HFFc6 (cell line): Measurements from ENCODE around the gene TBCK. TPM values are rescaled to one million over a fixed set of nuclear protein-coding genes. Genes with fewer than 3 reads are reported as not detected.

Experiments used
- DNase-seq: peaks from one replicate; pipeline ENCODE4 v3.0.0-alpha.2; 2018
- H3K27ac Mint-ChIP-seq: 2 replicates; pipeline ENCODE4 v1.8.0; 2020; ENCODE audit warnings: mild to moderate bottlenecking, mixed read lengths
- H3K27me3 Mint-ChIP-seq: 2 replicates; pipeline ENCODE4 v1.8.0; 2021; ENCODE audit warnings: mild to moderate bottlenecking, moderate library complexity, mixed read lengths; ENCODE audit not compliant: insufficient read depth
- H3K36me3 Mint-ChIP-seq: 2 replicates; pipeline ENCODE4 v1.8.0; 2021; ENCODE audit warnings: low read depth, mixed read lengths
- H3K4me1 Mint-ChIP-seq: 2 replicates; pipeline ENCODE4 v1.8.0; 2020; ENCODE audit warnings: low read depth, mixed read lengths
- H3K4me3 Mint-ChIP-seq: 2 replicates; pipeline ENCODE4 v1.8.0; 2020; ENCODE audit warnings: mild to moderate bottlenecking, moderate library complexity, mixed read lengths
- H3K9me3 Mint-ChIP-seq: 2 replicates; pipeline ENCODE4 v1.8.0; 2020; ENCODE audit warnings: mild to moderate bottlenecking, mixed read lengths
- total RNA-seq, 6 experiments: library from RNA; stranded (reverse); fragmentation: NEBNext Ultra II Directional; extraction: Animal tissue kit (Norgen Biotek cat#: 25700); gene quantifications; 2 replicates in 1 of 6; 3 replicates in 5 of 6; pipeline ENCODE4 v1.2.3, GENCODE V29; 2021
- TF ChIP-seq, protein P1 (sequence below): fragments of 200-600 bp; sonication (generic); IDR thresholded peaks from 2 replicates; pipeline ENCODE4 v1.5.0; 2021; ENCODE audit warnings: antibody characterized with exemption, mild to moderate bottlenecking

The TBCK gene
- total RNA-seq, 6 experiments from 2014 or later: 21.4 to 37.0 (median 27.1) TPM

DNA sequence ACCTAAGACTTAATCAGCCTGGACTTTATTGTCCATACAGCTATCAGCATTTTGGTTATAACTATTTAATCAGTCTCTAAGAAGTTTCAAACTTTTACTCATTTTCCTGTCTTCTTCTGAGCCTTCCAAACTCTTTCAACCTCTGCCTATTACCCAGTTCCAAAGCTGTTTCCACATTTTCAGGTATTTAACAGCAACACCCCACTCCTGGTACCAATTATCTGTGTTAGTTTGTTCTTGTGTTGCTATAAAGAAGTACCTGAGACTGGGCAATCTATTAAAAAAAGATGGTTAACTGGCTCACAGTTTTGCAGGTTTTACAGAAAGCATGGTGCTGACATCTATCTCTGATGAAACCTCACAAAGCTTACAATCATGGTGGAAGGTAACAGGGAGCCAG lies 225.2 kb downstream of the TBCK start:
- Mint-ChIP-seq H3K27me3 (no peaks in the 10 kb centered on the region; the same call in 1 of the 2 replicates), H3K9me3 (peaks cover 20% of the 10 kb centered on the region), H3K4me1 (peaks cover 11% of the 10 kb centered on the region), H3K4me3 (no peak overlapping the region), H3K27ac (no peak overlapping the region), H3K36me3 (peaks cover 59% of the 10 kb centered on the region)
- TF ChIP-seq, protein P1, sequence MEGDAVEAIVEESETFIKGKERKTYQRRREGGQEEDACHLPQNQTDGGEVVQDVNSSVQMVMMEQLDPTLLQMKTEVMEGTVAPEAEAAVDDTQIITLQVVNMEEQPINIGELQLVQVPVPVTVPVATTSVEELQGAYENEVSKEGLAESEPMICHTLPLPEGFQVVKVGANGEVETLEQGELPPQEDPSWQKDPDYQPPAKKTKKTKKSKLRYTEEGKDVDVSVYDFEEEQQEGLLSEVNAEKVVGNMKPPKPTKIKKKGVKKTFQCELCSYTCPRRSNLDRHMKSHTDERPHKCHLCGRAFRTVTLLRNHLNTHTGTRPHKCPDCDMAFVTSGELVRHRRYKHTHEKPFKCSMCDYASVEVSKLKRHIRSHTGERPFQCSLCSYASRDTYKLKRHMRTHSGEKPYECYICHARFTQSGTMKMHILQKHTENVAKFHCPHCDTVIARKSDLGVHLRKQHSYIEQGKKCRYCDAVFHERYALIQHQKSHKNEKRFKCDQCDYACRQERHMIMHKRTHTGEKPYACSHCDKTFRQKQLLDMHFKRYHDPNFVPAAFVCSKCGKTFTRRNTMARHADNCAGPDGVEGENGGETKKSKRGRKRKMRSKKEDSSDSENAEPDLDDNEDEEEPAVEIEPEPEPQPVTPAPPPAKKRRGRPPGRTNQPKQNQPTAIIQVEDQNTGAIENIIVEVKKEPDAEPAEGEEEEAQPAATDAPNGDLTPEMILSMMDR: no peak
- no peak for DNase-seq

DNA sequence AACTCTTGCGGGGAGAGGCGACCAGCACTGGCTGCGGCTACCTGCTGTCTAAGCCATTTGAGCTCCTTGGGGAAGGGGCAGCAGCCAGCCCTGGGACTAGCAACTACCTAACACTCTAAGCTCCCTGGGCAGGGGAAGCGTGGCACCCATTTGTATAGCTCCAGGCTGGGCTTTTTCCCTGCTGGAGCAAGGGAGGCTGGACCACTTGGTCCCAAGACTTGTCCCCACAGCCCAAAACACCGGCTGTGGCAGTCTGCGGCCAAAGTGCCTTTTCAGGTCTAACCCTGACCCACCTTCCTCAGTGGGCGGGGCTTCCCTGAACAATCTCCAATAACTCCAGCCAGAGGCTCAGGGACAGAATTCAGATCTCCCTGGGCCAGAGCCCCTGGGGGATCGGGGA lies 232.9 kb downstream of the TBCK start:
- Mint-ChIP-seq H3K4me1 (no peaks in the 10 kb centered on the region), H3K36me3 (peaks cover 29% of the 10 kb centered on the region), H3K4me3 (no peak overlapping the region), H3K27me3 (peaks cover 1% of the 10 kb centered on the region; the same call in 1 of the 2 replicates), H3K9me3 (peaks cover 2% of the 10 kb centered on the region), H3K27ac (no peak overlapping the region)
- no peak for DNase-seq
- TF ChIP-seq, protein P1: no peak

DNA sequence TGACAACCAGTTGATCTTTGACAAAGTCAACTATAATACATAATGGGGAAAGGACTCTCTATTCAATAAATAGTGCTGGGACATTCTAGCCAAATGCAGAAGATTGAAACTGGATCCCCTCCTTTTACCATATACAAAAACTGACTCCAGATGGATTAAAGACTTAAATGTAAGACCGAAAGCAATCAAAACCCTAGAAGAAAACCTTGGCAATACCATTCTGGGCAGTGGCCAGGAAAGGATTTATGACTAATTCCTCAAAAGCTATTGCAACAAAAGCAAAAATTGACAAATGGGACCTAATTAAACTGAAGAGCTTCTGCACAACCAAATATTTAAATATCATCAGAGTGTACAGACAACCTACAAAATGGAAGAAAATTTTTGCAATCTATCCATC lies 235.6 kb downstream of the TBCK start:
- H3K36me3 Mint-ChIP-seq: peaks cover 34% of the 10 kb centered on the region
- peaks cover 1% of the 10 kb centered on the region for H3K27me3 Mint-ChIP-seq
- DNase-seq: no peak
- no peaks in the 10 kb centered on the region for H3K4me1 Mint-ChIP-seq
- no peak overlapping the region for H3K27ac Mint-ChIP-seq
- TF ChIP-seq, protein P1: no peak
- H3K4me3 Mint-ChIP-seq: no peak overlapping the region
- H3K9me3 Mint-ChIP-seq: peaks cover 16% of the 10 kb centered on the region

DNA sequence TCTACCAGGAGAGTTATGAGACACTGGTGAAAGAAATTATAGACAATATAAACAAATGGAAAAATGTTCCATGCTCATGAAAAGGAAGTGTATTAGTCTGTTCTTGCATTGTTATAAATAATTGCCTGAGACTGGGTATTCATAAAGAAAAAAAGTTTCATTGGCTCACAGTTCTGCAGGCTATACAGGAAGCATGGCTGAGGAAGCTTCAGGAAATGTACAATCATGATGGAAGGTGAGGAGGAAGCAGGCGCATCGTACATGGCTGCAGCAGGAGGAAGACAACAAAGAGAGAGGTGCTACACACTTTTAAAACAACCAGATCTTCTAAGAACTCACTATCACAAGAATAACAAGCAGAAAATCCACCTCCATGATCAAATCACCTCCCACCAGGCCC lies 236.4 kb downstream of the TBCK start:
- peaks cover 1% of the 10 kb centered on the region for H3K27me3 Mint-ChIP-seq
- no peak overlapping the region for H3K27ac Mint-ChIP-seq
- DNase-seq: no peak
- H3K4me3 Mint-ChIP-seq: no peak overlapping the region
- TF ChIP-seq, protein P1: no peak
- peaks cover 16% of the 10 kb centered on the region for H3K9me3 Mint-ChIP-seq
- H3K36me3 Mint-ChIP-seq: peaks cover 40% of the 10 kb centered on the region
- H3K4me1 Mint-ChIP-seq: no peaks in the 10 kb centered on the region

DNA sequence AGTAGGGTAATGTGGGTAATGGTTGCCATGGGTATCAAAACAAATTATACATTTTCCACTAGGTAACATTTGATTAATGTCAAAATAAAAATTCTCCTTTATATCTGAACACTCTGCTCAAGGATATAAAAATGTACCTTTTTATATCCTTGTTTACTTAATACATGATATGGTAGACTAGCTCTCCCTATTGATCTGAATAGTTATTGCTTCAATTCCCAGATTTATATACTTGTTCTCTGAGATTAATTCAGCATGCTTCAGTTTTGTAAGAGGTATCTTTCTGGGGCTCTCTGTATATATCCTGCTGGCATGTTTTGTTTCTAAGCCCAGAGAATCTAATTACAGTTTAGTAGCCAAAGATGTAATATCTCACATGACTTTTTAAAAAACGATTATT lies 251.0 kb downstream of the TBCK start:
- Mint-ChIP-seq H3K27me3 (0 out of 2 replicates have a peak, but pooled peaks cover 1% of the 10 kb centered on the region), H3K27ac (no peak overlapping the region), H3K9me3 (peaks cover 15% of the 10 kb centered on the region), H3K36me3 (no peaks in the 10 kb centered on the region), H3K4me3 (no peak overlapping the region), H3K4me1 (peaks cover 17% of the 10 kb centered on the region)
- TF ChIP-seq, protein P1: no peak
- no peak for DNase-seq

DNA sequence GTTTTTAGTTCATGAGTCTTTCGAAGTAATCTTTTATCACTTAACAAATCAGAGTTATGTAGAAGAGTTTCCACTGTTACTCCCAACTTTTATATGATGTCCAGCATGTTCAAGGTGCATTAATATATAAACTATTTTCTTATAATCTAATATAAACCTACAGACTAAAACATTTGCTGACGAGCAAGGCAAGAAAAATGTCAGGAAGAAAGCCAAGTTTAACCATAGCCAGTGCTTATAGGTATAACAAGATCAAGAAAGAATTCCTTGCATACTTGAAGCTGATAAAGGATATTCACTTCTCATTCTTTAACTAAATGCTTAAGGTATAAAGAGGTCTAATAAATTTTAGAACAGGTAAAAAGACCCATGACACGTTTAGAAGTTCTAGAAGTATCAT lies 253.0 kb downstream of the TBCK start:
- no peak for DNase-seq
- TF ChIP-seq, protein P1: no peak
- Mint-ChIP-seq H3K36me3 (no peaks in the 10 kb centered on the region), H3K27me3 (0 out of 2 replicates have a peak, but pooled peaks cover 1% of the 10 kb centered on the region), H3K9me3 (no peaks in the 10 kb centered on the region), H3K4me3 (no peak overlapping the region), H3K4me1 (peaks cover 24% of the 10 kb centered on the region), H3K27ac (no peak overlapping the region)
